22Rv1 (cell line): ENCODE results near the gene TADA3.

Experiments used
- H3K27ac ChIP-seq: fragments of 450-650 bp; 2 replicates; pipeline ENCODE4 v1.5.1; 2017
- CTCF ChIP-seq: fragments of 450-650 bp; IDR thresholded peaks from 2 replicates; pipeline ENCODE4 v1.5.1; 2017; ENCODE audit warnings: mild to moderate bottlenecking
- ZFX ChIP-seq: fragments of 450-650 bp; IDR thresholded peaks from 2 replicates; pipeline ENCODE4 v1.6.1; 2017; ENCODE audit warnings: antibody characterized with exemption, borderline replicate concordance

Gene TADA3

GRCh38 chr3:9760779-9761505 lies 31.3 kb downstream of the TADA3 start:
- no peak overlapping the region for H3K27ac ChIP-seq
- TF ChIP-seq CTCF, result no peak
- no peak for TF ChIP-seq ZFX

GRCh38 chr3:9757427-9757826 lies 34.8 kb downstream of the TADA3 start:
- TF ChIP-seq ZFX (no peak), CTCF (no peak)
- no peak overlapping the region for H3K27ac ChIP-seq

DNA sequence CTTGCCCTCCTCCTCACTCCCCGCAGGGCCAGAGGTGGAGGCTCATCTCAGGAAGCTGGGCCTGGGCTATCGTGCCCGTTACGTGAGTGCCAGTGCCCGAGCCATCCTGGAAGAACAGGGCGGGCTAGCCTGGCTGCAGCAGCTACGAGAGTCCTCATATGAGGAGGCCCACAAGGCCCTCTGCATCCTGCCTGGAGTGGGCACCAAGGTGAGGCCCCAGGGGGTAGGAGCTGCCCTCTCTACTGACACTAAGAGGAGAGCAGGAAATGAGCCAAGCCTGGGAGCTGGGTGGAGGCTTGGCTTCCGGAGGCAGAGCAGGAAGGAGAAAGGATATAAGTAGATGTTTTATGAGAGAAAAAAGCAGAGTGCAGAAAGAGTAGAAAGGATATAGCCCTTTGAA lies 37.6 kb downstream of the TADA3 start:
- H3K27ac ChIP-seq, result peak overlapping the region; percentile 49
- TF ChIP-seq CTCF, result no peak
- TF ChIP-seq ZFX, result no peak

GRCh38 chr3:9750556-9751411 lies 41.5 kb downstream of the TADA3 start:
- peak overlapping the region; percentile 89 for H3K27ac ChIP-seq
- TF ChIP-seq ZFX, result no peak
- TF ChIP-seq CTCF, result no peak

DNA sequence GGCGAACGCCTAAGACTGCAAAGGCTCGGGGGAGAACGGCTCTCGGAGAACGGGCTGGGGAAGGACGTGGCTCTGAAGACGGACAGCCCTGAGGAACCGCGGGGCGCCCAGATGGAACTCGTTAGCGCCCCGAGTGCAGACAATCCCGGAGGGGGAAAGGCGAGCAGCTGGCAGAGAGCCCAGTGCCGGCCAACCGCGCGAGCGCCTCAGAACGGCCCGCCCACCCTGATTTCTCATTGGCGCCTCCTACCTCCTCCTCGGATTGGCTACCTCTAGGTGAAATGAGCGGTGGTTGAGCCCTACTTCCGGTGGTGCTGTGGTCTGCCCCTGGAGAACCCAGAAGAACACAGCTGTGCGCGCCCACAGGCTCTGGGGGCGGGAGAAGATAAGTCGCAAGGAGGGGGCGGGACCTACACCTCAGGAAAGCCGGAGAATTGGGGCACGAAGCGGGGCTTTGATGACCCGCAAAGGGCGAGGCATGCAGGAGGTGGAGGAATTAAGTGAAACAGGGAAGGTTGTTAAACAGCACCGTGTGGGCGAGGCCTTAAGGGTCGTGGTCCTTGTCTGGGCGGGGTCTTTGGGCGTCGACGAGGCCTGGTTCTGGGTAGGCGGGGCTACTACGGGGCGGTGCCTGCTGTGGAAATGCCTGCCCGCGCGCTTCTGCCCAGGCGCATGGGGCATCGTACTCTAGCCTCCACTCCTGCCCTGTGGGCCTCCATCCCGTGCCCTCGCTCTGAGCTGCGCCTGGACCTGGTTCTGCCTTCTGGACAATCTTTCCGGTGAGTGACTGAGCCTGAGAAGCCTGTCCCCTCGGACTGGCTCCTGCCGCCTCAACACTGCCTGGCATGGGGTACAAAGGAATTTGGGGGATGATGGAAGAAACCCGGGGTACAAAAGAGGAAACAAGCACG lies 42.4 kb downstream of the TADA3 start, which contains the start of gene OGG1:
TSS of gene OGG1 (plus strand) at position 308 of the 911 bp plus-strand sequence. CDS start at position 643, 335 bp downstream.
- TF ChIP-seq CTCF (no peak), ZFX (no peak)

DNA sequence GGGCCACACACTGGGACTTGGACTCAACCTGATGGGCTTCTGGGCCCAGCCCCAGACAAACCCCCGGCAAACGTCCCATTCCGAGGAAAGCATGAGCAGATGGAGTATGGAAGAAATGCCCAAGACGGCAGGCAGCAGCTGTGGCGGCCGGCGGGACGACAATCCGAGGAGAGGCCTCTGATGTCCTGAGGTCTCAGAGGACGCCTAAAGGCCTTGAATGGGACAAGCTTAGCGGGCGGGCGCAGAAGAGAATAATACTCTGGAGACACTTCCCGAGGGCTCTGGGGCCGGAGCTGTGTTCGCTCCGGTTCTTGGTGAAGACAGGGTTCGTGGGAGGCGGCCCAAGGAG lies 43.0 kb downstream of the TADA3 start:
- TF ChIP-seq ZFX, result no peak
- TF ChIP-seq CTCF, result no peak
- peak overlapping the region; percentile 89 for H3K27ac ChIP-seq

More for the DNA sequence above, 42.4 kb downstream of the TADA3 start, which contains the start of gene OGG1:
- peak within 1 kb of the TSS; percentile 89 for H3K27ac ChIP-seq
